GM21737 (cell line): ENCODE results near the gene NIFK.
"Not testable (repeated sequence)": the region's sequence is repeated elsewhere in the genome, so short reads cannot be mapped to it uniquely, and the experiment has no call there.

ENCODE experiments used
- ATAC-seq: cut with Tn5 transposase; IDR thresholded peaks from one replicate; pipeline ENCODE4 v1.9.1; 2021; ENCODE audit warnings: mild to moderate bottlenecking, moderate library complexity; ENCODE audit not compliant: unreplicated experiment

Gene NIFK

DNA sequence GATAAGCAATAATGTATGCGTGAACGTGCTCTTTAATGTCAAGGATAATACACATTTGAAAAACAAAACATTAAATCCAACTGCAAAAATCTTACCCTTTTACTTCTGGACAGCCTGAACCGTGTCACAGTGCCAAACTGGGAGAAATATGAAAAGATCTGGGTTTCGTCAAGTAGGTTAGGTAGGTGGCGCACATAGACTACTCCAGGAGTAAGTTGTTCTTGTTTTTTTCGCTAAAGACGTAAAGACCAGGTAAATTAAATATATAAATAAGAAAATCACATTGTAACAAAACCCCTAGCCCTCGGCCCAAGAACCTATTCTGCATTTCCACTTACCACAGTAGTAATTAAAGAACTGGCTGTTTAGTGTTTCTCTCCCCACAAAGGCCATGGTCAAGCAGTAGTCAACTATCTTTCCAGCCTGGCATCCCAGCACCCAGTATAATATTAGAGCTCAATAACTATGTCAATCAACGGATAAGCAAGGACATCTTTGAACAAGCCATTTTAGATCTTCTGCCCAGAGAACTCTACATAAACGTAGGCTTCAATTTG, 1.1 kb downstream of the NIFK start:
- no peak for ATAC-seq

DNA sequence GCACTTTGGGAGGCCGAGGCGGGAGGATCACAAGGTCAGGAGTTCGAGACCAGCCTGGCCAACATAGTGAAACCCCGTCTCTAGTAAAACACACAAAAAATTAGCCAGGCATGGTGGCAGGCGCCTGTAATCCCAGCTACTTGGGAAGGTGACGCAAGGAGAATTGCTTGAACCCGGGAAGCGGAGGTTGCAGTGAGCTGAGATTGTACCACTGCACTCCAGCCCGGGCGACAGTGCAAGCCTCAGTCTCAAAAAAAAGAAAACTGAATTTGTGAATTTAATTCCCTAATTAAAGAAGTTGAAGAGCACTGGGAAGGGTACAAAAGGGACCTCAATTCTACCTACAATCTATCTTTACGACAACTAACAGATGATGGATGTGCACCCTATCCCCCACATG, 2.1 kb downstream of the NIFK start:
- not testable (repeated sequence) for ATAC-seq

DNA sequence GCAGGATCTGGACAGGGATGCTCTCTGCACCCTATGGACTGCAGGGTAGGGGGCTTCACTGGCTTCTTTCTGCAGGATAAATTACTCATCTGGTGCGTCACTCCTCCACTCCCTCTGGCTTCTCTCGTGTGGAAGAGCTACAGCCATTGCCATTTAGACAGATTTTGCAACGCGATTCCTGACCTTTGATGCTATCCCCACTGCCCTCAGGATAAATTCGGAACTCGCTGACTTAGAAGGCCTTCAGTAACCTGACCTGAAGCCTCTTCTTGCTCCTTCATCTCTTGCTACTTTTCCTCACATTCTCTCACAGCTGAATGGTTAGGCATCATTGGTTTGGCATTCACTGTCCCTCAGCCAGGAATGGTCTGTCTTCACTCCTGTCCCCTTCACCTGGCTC, 5.3 kb downstream of the NIFK start:
- no peak for ATAC-seq

GRCh38 chr2:121727950-121728349, 8.7 kb downstream of the NIFK start:
- no peak for ATAC-seq

GRCh38 chr2:121727332-121727731, 9.3 kb downstream of the NIFK start:
- no peak for ATAC-seq

DNA sequence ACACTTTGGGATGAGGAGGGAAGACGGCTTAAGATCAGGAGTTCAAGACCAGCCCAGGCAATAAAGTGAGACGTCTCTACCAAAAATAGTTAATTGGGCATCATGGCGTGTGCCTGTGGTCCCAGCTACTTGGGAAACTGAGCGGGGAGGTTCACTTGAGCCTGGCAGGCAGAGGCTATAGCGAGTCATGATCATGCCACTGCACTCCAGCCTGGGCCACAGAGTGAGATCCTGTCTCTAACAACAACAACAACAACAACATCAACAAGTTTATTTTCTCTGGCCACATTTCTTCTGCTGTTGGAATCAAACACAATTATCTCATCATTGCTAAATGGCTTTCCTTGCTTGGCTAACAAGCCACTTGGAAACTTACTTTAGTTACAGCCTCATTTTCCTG, 13.4 kb downstream of the NIFK start:
- no peak for ATAC-seq

DNA sequence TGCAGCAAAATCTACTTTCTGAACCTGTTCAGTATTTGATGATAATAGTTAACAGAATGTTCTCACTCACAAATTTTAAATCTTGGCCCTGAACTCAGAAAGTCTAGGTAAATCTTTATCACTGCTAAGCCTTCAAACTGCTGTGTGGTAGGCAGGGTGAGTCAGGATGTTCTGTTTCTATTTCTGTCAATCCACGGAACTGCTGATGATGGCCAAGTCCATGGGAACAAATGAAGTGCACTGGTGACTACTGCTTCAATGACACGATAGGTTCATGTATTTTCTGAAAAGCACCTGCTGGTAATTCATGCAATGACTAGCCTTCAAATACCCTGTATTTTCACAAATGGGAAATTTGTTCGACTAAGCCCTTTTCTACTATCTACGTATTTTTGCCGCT, 14.2 kb downstream of the NIFK start:
- ATAC-seq, result no peak

- no peak for ATAC-seq
Measured at GRCh38 chr2:121721926-121722325, 14.7 kb downstream of the NIFK start.

- ATAC-seq, result no peak
Measured at GRCh38 chr2:121717529-121717928, 19.1 kb downstream of the NIFK start.

DNA sequence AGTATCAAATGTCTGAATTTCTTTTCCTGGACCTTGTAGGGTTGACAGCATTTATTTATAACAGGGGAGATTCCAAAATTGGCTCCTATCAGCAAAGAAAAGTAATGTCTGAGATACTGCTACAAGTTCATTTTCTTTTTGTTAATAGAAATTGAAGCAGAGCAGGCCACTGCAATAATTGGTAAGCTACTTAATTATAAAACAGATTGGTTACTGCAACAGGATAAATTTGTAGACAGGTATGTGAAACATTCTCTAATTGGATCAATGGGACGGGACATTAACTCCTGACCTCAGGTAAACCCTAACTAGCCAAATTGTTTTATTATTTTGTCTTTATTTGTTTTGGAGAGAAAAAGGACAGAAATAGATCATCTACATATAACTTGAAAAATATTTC, 20.5 kb downstream of the NIFK start:
- ATAC-seq, result no peak

DNA sequence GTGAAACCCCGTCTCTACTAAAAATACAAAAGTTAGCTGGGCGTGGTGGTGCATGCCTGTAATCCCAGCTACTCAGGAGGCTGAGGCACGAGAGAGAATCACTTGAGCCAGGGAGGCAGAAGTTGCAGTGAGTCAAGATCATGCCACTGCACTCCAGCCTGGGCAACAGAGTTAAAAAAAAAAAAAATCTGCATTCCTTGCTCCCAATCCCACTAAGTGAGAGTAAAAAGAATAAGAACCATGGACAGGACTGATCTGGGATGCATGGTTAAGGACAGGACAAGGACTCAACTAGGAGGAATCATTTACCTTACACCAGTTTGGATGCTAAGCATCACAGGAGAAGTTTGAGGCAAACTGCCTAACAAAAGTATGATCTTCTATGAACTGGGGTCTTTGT, 25.2 kb downstream of the NIFK start:
- not testable (repeated sequence) for ATAC-seq

GRCh38 chr2:121710470-121711170, 26.1 kb downstream of the NIFK start:
- no peak for ATAC-seq

GRCh38 chr2:121709776-121710469, 26.8 kb downstream of the NIFK start:
- no peak for ATAC-seq

DNA sequence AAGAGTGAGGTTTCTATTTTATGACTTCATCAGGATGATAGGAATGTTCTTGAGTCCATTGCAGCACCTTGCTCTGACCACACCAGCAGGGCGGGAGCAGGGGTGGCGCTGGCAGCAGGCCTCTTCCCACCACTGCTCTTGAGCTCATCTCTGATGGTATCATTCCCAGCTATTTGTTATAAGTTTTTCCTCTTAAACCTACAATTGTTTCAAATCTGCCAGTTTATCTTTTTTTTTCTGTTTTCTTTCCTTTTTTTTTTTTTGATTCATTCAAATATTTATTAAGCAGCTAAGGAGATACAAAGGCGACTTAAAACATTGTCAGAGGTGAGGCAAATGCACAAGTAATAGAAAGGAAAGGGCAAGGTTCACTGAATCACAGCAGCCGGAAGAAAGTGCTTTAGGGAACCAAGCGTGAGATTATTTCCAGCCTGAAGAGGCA, 28.7 kb downstream of the NIFK start:
- no peak for ATAC-seq

DNA sequence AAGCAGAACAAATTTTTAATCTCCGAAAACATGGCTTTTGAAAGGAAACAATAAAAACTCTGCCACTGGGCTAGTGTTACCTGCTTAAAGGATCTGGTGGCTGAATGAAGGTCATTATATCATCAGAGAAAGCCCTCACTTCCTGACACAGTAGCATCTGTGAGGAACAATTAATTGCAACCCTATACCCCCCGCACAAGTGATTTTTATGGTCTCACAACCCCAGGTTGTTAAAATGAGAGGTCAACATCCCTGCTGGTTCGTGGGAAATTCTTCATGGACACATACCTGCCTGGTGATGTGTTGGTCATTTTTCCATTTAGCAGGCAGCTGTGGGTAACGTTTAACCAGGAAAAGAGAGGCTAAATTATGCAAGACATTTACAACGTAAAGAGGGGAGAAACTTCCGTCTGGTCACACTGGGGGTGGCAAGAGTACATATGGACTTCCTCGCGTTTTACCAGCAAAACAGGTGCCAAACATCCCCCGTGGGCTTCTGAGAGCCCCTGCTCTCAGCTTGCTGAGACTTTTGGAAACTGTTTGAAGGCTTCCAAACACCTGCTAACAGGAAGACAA, 29.2 kb downstream of the NIFK start:
- ATAC-seq, result no peak

GRCh38 chr2:121705958-121706357, 30.7 kb downstream of the NIFK start:
- ATAC-seq, result no peak

- ATAC-seq, result no peak
Measured at GRCh38 chr2:121705390-121705789, 31.3 kb downstream of the NIFK start.

- not testable (repeated sequence) for ATAC-seq
Measured at GRCh38 chr2:121701761-121702160, 34.9 kb downstream of the NIFK start.

DNA sequence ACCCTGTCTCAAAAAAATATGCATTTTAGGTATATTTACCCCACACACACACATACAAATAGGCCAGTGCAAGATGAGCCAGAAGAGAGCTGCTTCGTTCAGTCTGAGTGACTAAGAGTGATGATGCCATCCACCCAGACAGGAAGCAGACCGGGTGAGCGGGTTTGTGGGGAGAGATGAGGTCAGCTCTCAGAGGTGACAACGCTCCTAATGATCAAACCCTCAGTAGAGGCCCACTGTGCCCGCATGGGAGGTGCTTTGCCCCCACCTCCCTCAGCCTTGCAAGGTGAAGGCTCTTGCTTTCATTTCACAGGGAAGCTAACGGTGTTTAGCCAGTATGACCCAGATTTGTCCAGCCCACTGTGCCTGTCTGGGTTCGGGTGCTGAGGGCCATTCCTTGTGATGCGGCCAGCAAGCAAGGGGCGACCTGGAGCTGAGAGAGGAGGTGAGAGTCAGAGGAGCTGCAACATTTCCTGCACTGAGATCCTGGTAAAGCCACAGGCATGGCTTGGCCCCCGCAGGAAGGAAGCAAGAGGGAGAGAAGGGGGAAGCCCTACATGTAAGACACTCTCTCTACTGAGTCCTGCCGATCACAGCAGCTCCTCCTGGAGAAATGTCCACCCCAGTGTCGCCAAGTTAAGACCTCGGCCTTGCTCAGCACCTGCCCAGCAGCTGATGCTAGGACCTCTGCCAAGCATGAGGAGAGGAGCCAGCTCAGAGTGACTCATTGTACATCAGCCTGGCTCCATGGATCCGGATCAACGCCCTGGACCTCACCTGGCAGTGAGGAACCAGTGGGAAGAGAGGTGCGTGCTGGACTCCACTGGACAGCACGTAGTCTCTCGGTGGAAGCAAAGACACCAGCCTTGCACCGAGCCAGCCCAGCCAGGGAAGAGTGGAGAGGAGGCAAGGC, 37.0 kb downstream of the NIFK start:
- ATAC-seq, result peak; percentile 98

DNA sequence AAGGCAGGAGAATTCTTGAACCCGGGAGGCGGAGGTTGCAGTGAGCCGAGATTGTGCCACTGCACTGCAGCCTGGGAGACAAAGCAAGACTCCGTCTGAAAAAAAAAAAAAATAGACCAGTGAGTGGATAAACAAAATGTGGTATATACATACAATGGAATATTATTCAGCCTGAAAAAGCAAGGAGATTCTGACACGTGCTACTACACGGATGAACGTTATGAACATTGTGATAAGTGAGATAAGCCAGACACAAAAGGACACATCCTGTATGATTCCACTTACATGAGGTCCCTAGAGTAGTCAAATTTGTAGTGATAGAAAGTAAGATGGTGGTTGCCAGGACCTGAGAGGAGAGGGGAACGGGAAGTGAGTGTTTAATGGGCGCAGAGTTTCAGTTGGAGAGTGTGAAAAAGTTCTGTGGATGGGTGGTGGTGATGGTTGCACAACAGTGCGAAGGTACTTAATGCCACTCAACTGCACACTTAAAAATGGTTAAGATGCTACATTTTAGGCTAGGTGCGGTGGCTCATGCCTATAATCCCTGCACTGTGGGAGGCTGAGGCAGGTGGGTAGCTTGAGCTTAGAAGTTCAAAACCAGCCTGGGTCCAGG, 38.3 kb downstream of the NIFK start:
- no peak for ATAC-seq
